Fibroblast of lung (primary cell): ENCODE results near the gene COL26A1. TPM values are rescaled to one million over a fixed set of nuclear protein-coding genes. Genes with fewer than 3 reads are reported as not detected.

Experiments
- DNase-seq, 2 donors: peaks; one replicate each; pipeline versions ENCODE4 v3.0.0 to v3.0.0-alpha.2; 2010; ENCODE audit warnings: low read depth in 2 of 2
- H2AFZ ChIP-seq: 2 replicates; pipeline ENCODE4 v1.5.1; 2012; ENCODE audit warnings: low read length, control low read depth, inconsistent platforms
- H3K27ac ChIP-seq: 2 replicates; pipeline ENCODE4 v1.5.1; 2011; ENCODE audit warnings: low read length, control low read depth; ENCODE audit not compliant: insufficient read depth
- H3K27me3 ChIP-seq: 2 replicates; pipeline ENCODE4 v1.5.1; 2011; ENCODE audit warnings: mild to moderate bottlenecking, low read length; ENCODE audit not compliant: control insufficient read depth, insufficient read depth
- H3K36me3 ChIP-seq: 2 replicates; pipeline ENCODE4 v1.5.1; 2011; ENCODE audit warnings: low read length; ENCODE audit not compliant: control insufficient read depth, insufficient read depth
- H3K4me1 ChIP-seq: 2 replicates; pipeline ENCODE4 v1.5.1; 2011; ENCODE audit warnings: low read length; ENCODE audit not compliant: control insufficient read depth, insufficient read depth; ENCODE audit errors: extremely low read depth
- H3K4me2 ChIP-seq: 2 replicates; pipeline ENCODE4 v1.5.1; 2011; ENCODE audit warnings: low read length, control low read depth; ENCODE audit not compliant: insufficient read depth; ENCODE audit errors: extremely low read depth
- H3K4me3 ChIP-seq, 4 experiments: fragments of 200-600 bp in 1 of 4; sonication (generic) in 1 of 4; replicated peaks in 1 of 4; 2 replicates each; pipeline ENCODE4 v1.5.1; 2011 to 2016; ENCODE audit warnings: low read length in 4 of 4, low read depth in 3 of 4, mild to moderate bottlenecking in 3 of 4, control low read depth in 2 of 4, inconsistent platforms in 1 of 4, mixed read lengths in 1 of 4; ENCODE audit not compliant: insufficient read depth in 1 of 4; ENCODE audit errors: control extremely low read depth in 1 of 4
- H3K79me2 ChIP-seq: 2 replicates; pipeline ENCODE4 v1.5.1; 2012; ENCODE audit warnings: mild to moderate bottlenecking, low read length, inconsistent platforms; ENCODE audit not compliant: control insufficient read depth, insufficient read depth
- H3K9ac ChIP-seq: 2 replicates; pipeline ENCODE4 v1.5.1; 2011; ENCODE audit warnings: mild to moderate bottlenecking, low read length, control low read depth; ENCODE audit not compliant: insufficient read depth
- H3K9me3 ChIP-seq: 2 replicates; pipeline ENCODE4 v1.5.1; 2012; ENCODE audit warnings: low read depth, low read length; ENCODE audit not compliant: control insufficient read depth, insufficient read depth
- H4K20me1 ChIP-seq: 2 replicates; pipeline ENCODE4 v1.5.1; 2011; ENCODE audit warnings: low read length; ENCODE audit not compliant: control insufficient read depth, insufficient read depth; ENCODE audit errors: extremely low read depth
- EZH2 ChIP-seq: IDR thresholded peaks from 2 replicates; pipeline ENCODE4 v1.5.1; 2012; ENCODE audit warnings: low read length, control low read depth, mild to moderate bottlenecking; ENCODE audit errors: missing control alignments
- polyA plus RNA-seq, 2 donors: library from polyadenylated mRNA; depleted of rRNA in 1 of 2; stranded (reverse) in 1 of 2; unstranded in 1 of 2; fragments of >200 nt; gene quantifications; 2 replicates each; pipeline ENCODE4 v1.2.1, GENCODE V29; 2011 to 2012; ENCODE audit warnings: missing spikeins in 1 of 2
- total RNA-seq: library from RNA; depleted of rRNA; stranded (reverse); fragments of >200 nt; gene quantifications from 2 replicates; pipeline ENCODE4 v1.2.1, GENCODE V29; 2014
- TF ChIP-seq, protein P1 (sequence below), 2 donors: IDR thresholded peaks in 1 of 2; conservative IDR thresholded peaks in 1 of 2; 1 replicate in 1 of 2; 2 replicates in 1 of 2; pipeline ENCODE4 v1.5.1; 2011 to 2012; ENCODE audit warnings: low read length in 2 of 2, control low read depth in 1 of 2, inconsistent platforms in 1 of 2, low read depth in 1 of 2, mild to moderate bottlenecking in 1 of 2

The COL26A1 gene
- total and polyA plus RNA-seq, 2 donors (not counting 1 experiment from before 2014, with no cell fraction given): 0.06 TPM; not detected in 1

DNA sequence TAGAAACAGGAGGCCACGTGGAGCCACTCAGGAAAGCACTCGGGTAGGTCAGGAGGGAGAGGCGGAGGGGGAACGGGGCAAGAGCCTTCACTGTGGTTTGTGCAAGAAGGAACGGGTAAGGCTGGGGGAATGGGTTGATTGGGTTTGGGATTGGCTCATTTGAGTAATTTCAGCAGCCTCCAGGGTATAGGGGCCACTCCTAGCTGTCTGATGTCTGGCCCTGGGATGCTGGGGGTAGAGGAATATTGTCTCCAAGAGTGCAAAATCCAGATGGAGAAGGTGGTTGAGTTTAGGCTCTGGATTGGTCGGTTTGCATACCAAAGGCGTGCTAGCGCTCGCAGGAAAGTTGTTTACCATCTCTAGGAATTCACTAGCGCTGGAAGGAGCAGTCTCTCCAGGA lies 219.2 kb downstream of the COL26A1 start:
- Histone ChIP-seq H2AFZ (no peak overlapping the region), H3K36me3 (no peaks in the 10 kb centered on the region), H4K20me1 (no peaks in the 10 kb centered on the region), H3K4me2 (no peak overlapping the region), H3K4me3 (no peak overlapping the region), H3K79me2 (no peaks in the 10 kb centered on the region), H3K9ac (no peak overlapping the region), H3K4me1 (no peaks in the 10 kb centered on the region), H3K27me3 (no peaks in the 10 kb centered on the region), H3K27ac (no peak overlapping the region), H3K9me3 (no peaks in the 10 kb centered on the region)
- TF ChIP-seq, protein P1, sequence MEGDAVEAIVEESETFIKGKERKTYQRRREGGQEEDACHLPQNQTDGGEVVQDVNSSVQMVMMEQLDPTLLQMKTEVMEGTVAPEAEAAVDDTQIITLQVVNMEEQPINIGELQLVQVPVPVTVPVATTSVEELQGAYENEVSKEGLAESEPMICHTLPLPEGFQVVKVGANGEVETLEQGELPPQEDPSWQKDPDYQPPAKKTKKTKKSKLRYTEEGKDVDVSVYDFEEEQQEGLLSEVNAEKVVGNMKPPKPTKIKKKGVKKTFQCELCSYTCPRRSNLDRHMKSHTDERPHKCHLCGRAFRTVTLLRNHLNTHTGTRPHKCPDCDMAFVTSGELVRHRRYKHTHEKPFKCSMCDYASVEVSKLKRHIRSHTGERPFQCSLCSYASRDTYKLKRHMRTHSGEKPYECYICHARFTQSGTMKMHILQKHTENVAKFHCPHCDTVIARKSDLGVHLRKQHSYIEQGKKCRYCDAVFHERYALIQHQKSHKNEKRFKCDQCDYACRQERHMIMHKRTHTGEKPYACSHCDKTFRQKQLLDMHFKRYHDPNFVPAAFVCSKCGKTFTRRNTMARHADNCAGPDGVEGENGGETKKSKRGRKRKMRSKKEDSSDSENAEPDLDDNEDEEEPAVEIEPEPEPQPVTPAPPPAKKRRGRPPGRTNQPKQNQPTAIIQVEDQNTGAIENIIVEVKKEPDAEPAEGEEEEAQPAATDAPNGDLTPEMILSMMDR (conservative IDR thresholded peaks at IDR 0.05 in 1 of 2, IDR thresholded peaks at IDR 0.05 in 1 of 2; ENCODE audit: low read depth in 1 of 2, low read length in 2 of 2): no peak
- no peak for TF ChIP-seq EZH2
- DNase-seq: no peak

DNA sequence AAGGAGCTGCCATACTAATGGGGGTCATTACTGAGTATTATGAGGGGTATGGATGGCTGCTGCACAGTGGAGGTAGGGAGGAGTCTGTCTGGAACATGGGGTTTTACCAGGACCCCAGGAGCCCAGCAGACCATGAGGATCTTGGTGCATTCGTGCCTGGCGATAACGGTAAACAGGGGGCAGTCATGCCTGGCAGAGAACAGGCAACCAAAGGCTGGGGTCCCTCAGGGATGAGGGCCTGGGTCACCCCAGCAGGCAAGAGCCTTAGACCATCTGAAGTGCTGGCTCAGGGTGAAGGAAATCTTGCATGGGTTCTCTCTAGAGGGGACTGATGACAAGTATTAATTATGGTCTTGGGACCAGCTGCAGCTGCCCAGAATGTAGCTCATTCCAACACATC lies 220.3 kb downstream of the COL26A1 start:
- H3K27ac ChIP-seq: no peak overlapping the region

DNA sequence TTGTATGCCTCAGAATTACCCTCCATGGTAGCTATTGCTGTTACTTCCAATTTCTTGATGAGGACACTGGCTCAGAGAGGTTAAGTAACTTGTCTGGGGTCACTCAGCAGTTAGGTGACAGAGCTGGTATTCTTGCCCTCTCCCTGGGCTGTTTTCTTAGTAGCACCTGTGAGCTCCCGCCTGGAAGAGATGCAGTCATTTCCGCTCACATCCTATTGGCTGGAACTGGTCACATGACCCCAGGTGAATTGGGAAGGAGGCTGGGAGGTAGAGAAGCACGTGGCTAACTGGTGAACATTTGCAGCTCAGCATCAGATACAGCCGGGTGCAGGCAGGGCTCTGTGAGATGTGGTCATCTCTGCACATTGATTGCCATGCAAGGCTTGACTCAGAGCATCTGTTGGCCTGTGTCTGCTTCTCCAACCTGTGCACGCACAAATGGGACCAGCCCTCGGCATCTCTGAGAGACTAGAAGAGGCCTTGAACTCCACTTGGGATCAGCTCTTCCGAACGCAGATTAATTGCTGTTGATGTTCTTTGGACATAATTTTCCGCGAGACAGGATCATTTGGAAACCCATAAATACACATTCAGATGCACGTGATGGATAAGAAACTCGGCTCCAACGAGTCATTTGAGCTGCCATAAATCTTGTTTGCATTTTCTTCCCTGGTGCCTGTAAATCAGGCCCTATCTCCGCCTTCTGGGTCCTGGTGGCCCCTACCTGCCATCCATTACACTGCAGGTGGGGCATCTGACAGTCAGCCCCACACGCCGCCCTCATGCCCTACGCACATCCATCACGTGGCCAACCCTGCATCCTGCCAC lies 223.6 kb downstream of the COL26A1 start:
- no peak overlapping the region for H3K4me3 ChIP-seq
- no peaks in the 10 kb centered on the region for H3K79me2 ChIP-seq
- H4K20me1 ChIP-seq: no peaks in the 10 kb centered on the region
- no peak overlapping the region for H3K4me2 ChIP-seq
- no peaks in the 10 kb centered on the region for H3K4me1 ChIP-seq
- H3K9me3 ChIP-seq: no peaks in the 10 kb centered on the region
- no peaks in the 10 kb centered on the region for H3K27me3 ChIP-seq
- no peak overlapping the region for H3K27ac ChIP-seq
- no peak overlapping the region for H2AFZ ChIP-seq
- H3K36me3 ChIP-seq: no peaks in the 10 kb centered on the region
- TF ChIP-seq, protein P1 (conservative IDR thresholded peaks at IDR 0.05 in 1 of 2, IDR thresholded peaks at IDR 0.05 in 1 of 2; ENCODE audit: low read depth in 1 of 2, low read length in 2 of 2): no peak
- no peak for TF ChIP-seq EZH2
- no peak overlapping the region for H3K9ac ChIP-seq
- no peak for DNase-seq

More for the DNA sequence above, 220.3 kb downstream of the COL26A1 start:
- H2AFZ ChIP-seq: no peak overlapping the region
- no peaks in the 10 kb centered on the region for H3K4me1 ChIP-seq
- no peaks in the 10 kb centered on the region for H4K20me1 ChIP-seq
- no peak for TF ChIP-seq EZH2
- TF ChIP-seq, protein P1 (conservative IDR thresholded peaks at IDR 0.05 in 1 of 2, IDR thresholded peaks at IDR 0.05 in 1 of 2; ENCODE audit: low read depth in 1 of 2, low read length in 2 of 2): no peak
- no peak overlapping the region for H3K9ac ChIP-seq
- no peaks in the 10 kb centered on the region for H3K79me2 ChIP-seq
- H3K4me2 ChIP-seq: no peak overlapping the region
- no peaks in the 10 kb centered on the region for H3K27me3 ChIP-seq
- H3K4me3 ChIP-seq: no peak overlapping the region
- H3K36me3 ChIP-seq: no peaks in the 10 kb centered on the region
- no peaks in the 10 kb centered on the region for H3K9me3 ChIP-seq
- DNase-seq: no peak
